ENCODE data around the gene MYLK2.

MYLK2 gene

GRCh38 chr20:31858760-31859083 lies 39.6 kb downstream of the MYLK2 start:
- no peak for DNase-seq

GRCh38 chr20:31859266-31859997 lies 40.3 kb downstream of the MYLK2 start:
- no peak for DNase-seq

- no peak for DNase-seq
Measured at GRCh38 chr20:31859998-31860380, 40.8 kb downstream of the MYLK2 start.

- DNase-seq, result no peak
Measured at GRCh38 chr20:31860390-31861134, 41.4 kb downstream of the MYLK2 start.

- no peak for DNase-seq
Measured at GRCh38 chr20:31861135-31861384, 41.9 kb downstream of the MYLK2 start.

- peak; percentile 84 for DNase-seq
Measured at GRCh38 chr20:31861385-31862156, 42.4 kb downstream of the MYLK2 start.

- no peak for DNase-seq
Measured at GRCh38 chr20:31862157-31862470, 43.0 kb downstream of the MYLK2 start.

GRCh38 chr20:31862506-31862905 lies 43.4 kb downstream of the MYLK2 start:
- no peak for DNase-seq

- no peak for DNase-seq
Measured at GRCh38 chr20:31863296-31864085, 44.3 kb downstream of the MYLK2 start.

- no peak for DNase-seq
Measured at GRCh38 chr20:31864521-31865400, 45.6 kb downstream of the MYLK2 start.

GRCh38 chr20:31866221-31866620 lies 47.1 kb downstream of the MYLK2 start:
- no peak for DNase-seq

GRCh38 chr20:31868853-31869672 lies 49.9 kb downstream of the MYLK2 start:
- peak; percentile 52 for DNase-seq

GRCh38 chr20:31869673-31869941 lies 50.5 kb downstream of the MYLK2 start:
- DNase-seq, result no peak

- peak; percentile 65 for DNase-seq
Measured at GRCh38 chr20:31869942-31870725, 51.0 kb downstream of the MYLK2 start, which contains the start of the genes DUSP15 and TTLL9. TSS of gene DUSP15 (minus strand) at chr20:31870527. CDS start at chr20:31870337, 190 bp downstream. TSS of gene TTLL9 (plus strand) at chr20:31870634. CDS start at chr20:31871127, 493 bp downstream.

- DNase-seq, result no peak
Measured at GRCh38 chr20:31870726-31871617, 51.8 kb downstream of the MYLK2 start.

- no peak for DNase-seq
Measured at GRCh38 chr20:31871618-31871954, 52.4 kb downstream of the MYLK2 start.

GRCh38 chr20:31872406-31872805 lies 53.2 kb downstream of the MYLK2 start:
- DNase-seq, result no peak

- no peak for DNase-seq
Measured at GRCh38 chr20:31875671-31876070, 56.5 kb downstream of the MYLK2 start.

- DNase-seq, result no peak
Measured at GRCh38 chr20:31877684-31878083, 58.5 kb downstream of the MYLK2 start.

Measured in activated CD8-positive, alpha-beta memory T cell treated with anti-CD3 and anti-CD28 coated beads for 24 hours (primary cell).